ENCODE data around the gene COL4A4.

Gene COL4A4

GRCh38 chr2:227029426-227030105, 134.4 kb downstream of the COL4A4 start:
- no peak for DNase-seq (ENCODE audit: low spot score)

GRCh38 chr2:227025510-227025909, 138.5 kb downstream of the COL4A4 start:
- DNase-seq (ENCODE audit: low spot score) = no peak

GRCh38 chr2:227022608-227023007, 141.4 kb downstream of the COL4A4 start:
- DNase-seq (ENCODE audit: low spot score) = no peak

- no peak for DNase-seq (ENCODE audit: low spot score)
Observed at GRCh38 chr2:227020416-227020815, 143.6 kb downstream of the COL4A4 start.

- no peak for DNase-seq (ENCODE audit: low spot score)
Observed at GRCh38 chr2:227016894-227017293, 147.1 kb downstream of the COL4A4 start.

GRCh38 chr2:227013881-227014280, 150.1 kb downstream of the COL4A4 start:
- no peak for DNase-seq (ENCODE audit: low spot score)

GRCh38 chr2:227013330-227013729, 150.7 kb downstream of the COL4A4 start:
- no peak for DNase-seq (ENCODE audit: low spot score)

GRCh38 chr2:227010433-227010832, 153.6 kb downstream of the COL4A4 start:
- DNase-seq (ENCODE audit: low spot score) = no peak

- no peak for DNase-seq (ENCODE audit: low spot score)
Observed at GRCh38 chr2:227007940-227008339, 156.1 kb downstream of the COL4A4 start.

GRCh38 chr2:227007148-227007547, 156.9 kb downstream of the COL4A4 start:
- no peak for DNase-seq (ENCODE audit: low spot score)

- DNase-seq (ENCODE audit: low spot score) = no peak
Observed at GRCh38 chr2:227006189-227006897, 157.7 kb downstream of the COL4A4 start.

GRCh38 chr2:227004482-227004881, 159.5 kb downstream of the COL4A4 start:
- no peak for DNase-seq (ENCODE audit: low spot score)

- no peak for DNase-seq (ENCODE audit: low spot score)
Observed at GRCh38 chr2:227000123-227000522, 163.9 kb downstream of the COL4A4 start.

GRCh38 chr2:226999661-227000060, 164.3 kb downstream of the COL4A4 start:
- no peak for DNase-seq (ENCODE audit: low spot score)

GRCh38 chr2:226995625-226996041, 168.4 kb downstream of the COL4A4 start:
- DNase-seq (ENCODE audit: low spot score) = no peak

GRCh38 chr2:226994775-226995174, 169.2 kb downstream of the COL4A4 start:
- no peak for DNase-seq (ENCODE audit: low spot score)

- no peak for DNase-seq (ENCODE audit: low spot score)
Observed at GRCh38 chr2:226993171-226993570, 170.8 kb downstream of the COL4A4 start.

- no peak for DNase-seq (ENCODE audit: low spot score)
Observed at GRCh38 chr2:226991663-226992062, 172.3 kb downstream of the COL4A4 start.

- no peak for DNase-seq (ENCODE audit: low spot score)
Observed at GRCh38 chr2:226985583-226985946, 178.4 kb downstream of the COL4A4 start.

GRCh38 chr2:226984750-226985582, 179.0 kb downstream of the COL4A4 start:
- DNase-seq (ENCODE audit: low spot score) = peak; percentile 82

GRCh38 chr2:226983895-226984749, 179.9 kb downstream of the COL4A4 start:
- DNase-seq (ENCODE audit: low spot score) = no peak

GRCh38 chr2:226981791-226982326, 182.1 kb downstream of the COL4A4 start:
- DNase-seq (ENCODE audit: low spot score) = no peak
